ENCODE data around the gene ZNF217. TPM values are rescaled to one million over a fixed set of nuclear protein-coding genes. Genes with fewer than 3 reads are reported as not detected.
A peak's percentile ranks its signal among the peaks of the same experiment; 100 is the strongest.
"Not testable (repeated sequence)": the region's sequence is repeated elsewhere in the genome, so short reads cannot be mapped to it uniquely, and the experiment has no call there.

Gene ZNF217
- total RNA-seq, 4 donors from 2014 or later, result 11.8 to 18.7 (median 15.1) TPM

GRCh38 chr20:53609491-53610445 is 16.1 kb upstream of the ZNF217 start:
- ATAC-seq, result no peak

GRCh38 chr20:53608456-53609452 is 15.1 kb upstream of the ZNF217 start:
- Histone ChIP-seq H3K27ac (peak overlapping the region in 2 of 4 donors; percentile 38 to 49), H3K4me3 (no peak overlapping the region), H3K36me3 (no peaks in the 10 kb centered on the region), H3K9me3 (no peaks in the 10 kb centered on the region), H3K4me1 (peaks cover 0 to 14% (median 0%) of the 10 kb centered on the region in 3 donors), H3K27me3 (no peaks in the 10 kb centered on the region)
- 78 to 86% methylated on average over 12 to 28 of the region's 35 CpGs for WGBS, 2 donors (ENCODE audit: low coverage in 1 of 2)
- TF ChIP-seq EP300 (IDR thresholded peaks at IDR 0.05) (no peak), POLR2AphosphoS5 (IDR thresholded peaks at IDR 0.05) (no peak), CTCF (IDR thresholded peaks at IDR 0.05) (no peak), POLR2A (IDR thresholded peaks at IDR 0.05) (no peak)
- ATAC-seq, result no peak

More at GRCh38 chr20:53609491-53610445, 16.1 kb upstream of the ZNF217 start:
- Histone ChIP-seq H3K4me3 (no peak overlapping the region), H3K9me3 (no peaks in the 10 kb centered on the region), H3K27ac (peak overlapping the region in 2 of 4 donors; percentile 3 to 22), H3K36me3 (no peaks in the 10 kb centered on the region), H3K27me3 (no peaks in the 10 kb centered on the region), H3K4me1 (peaks cover 0 to 14% (median 0%) of the 10 kb centered on the region in 3 donors)
- WGBS, 2 donors (ENCODE audit: low coverage in 1 of 2), result 41 to 52% methylated on average over 9 to 15 of the region's 15 CpGs
- TF ChIP-seq POLR2A (IDR thresholded peaks at IDR 0.05) (no peak), CTCF (IDR thresholded peaks at IDR 0.05) (no peak), POLR2AphosphoS5 (IDR thresholded peaks at IDR 0.05) (no peak), EP300 (IDR thresholded peaks at IDR 0.05) (no peak)

- 84 to 95% methylated on average over 5 to 20 of the region's 23 CpGs for WGBS, 2 donors (ENCODE audit: low coverage in 1 of 2)
- Histone ChIP-seq H3K27ac (no peak overlapping the region), H3K4me3 (no peak overlapping the region), H3K4me1 (peaks cover 0 to 14% (median 0%) of the 10 kb centered on the region in 3 donors), H3K9me3 (no peaks in the 10 kb centered on the region), H3K27me3 (no peaks in the 10 kb centered on the region), H3K36me3 (no peaks in the 10 kb centered on the region)
- no peak for ATAC-seq
- TF ChIP-seq CTCF (IDR thresholded peaks at IDR 0.05), result no peak
- no peak for TF ChIP-seq EP300 (IDR thresholded peaks at IDR 0.05)
- TF ChIP-seq POLR2AphosphoS5 (IDR thresholded peaks at IDR 0.05), result no peak
- TF ChIP-seq POLR2A (IDR thresholded peaks at IDR 0.05), result no peak
Observed at GRCh38 chr20:53608071-53608455, 14.4 kb upstream of the ZNF217 start.

GRCh38 chr20:53606364-53606985 is 12.8 kb upstream of the ZNF217 start:
- Histone ChIP-seq H3K4me1 (peaks cover 0 to 14% (median 0%) of the 10 kb centered on the region in 3 donors), H3K27me3 (no peaks in the 10 kb centered on the region), H3K27ac (no peak overlapping the region), H3K9me3 (no peaks in the 10 kb centered on the region), H3K4me3 (no peak overlapping the region), H3K36me3 (no peaks in the 10 kb centered on the region)
- 75% methylated on average over 2 of the region's 8 CpGs; no CpG with 5 or more reads in 1 of the 2 donors for WGBS, 2 donors (ENCODE audit: low coverage in 1 of 2)
- no peak for ATAC-seq
- TF ChIP-seq POLR2A (IDR thresholded peaks at IDR 0.05) (no peak), EP300 (IDR thresholded peaks at IDR 0.05) (no peak), POLR2AphosphoS5 (IDR thresholded peaks at IDR 0.05) (no peak), CTCF (IDR thresholded peaks at IDR 0.05) (no peak)

- H3K4me1 ChIP-seq, result peaks cover 0 to 14% (median 0%) of the 10 kb centered on the region in 3 donors
- H3K4me3 ChIP-seq, H3K27me3 ChIP-seq, H3K36me3 ChIP-seq, ATAC-seq, H3K9me3 ChIP-seq, H3K27ac ChIP-seq: not testable (repeated sequence)
- 92 to 98% methylated on average over 2 to 5 of the region's 5 CpGs for WGBS, 2 donors (ENCODE audit: low coverage in 1 of 2)
Observed at GRCh38 chr20:53605401-53605800, 11.8 kb upstream of the ZNF217 start.

- not testable (repeated sequence) for H3K27me3 ChIP-seq, H3K27ac ChIP-seq, H3K9me3 ChIP-seq, ATAC-seq, H3K36me3 ChIP-seq, H3K4me3 ChIP-seq
- H3K4me1 ChIP-seq, result peaks cover 0 to 11% (median 0%) of the 10 kb centered on the region in 3 donors
- 93 to 100% methylated on average over 1 of the region's 5 CpGs for WGBS, 2 donors (ENCODE audit: low coverage in 1 of 2)
Observed at GRCh38 chr20:53604846-53605245, 11.2 kb upstream of the ZNF217 start.

Data from gastroesophageal sphincter (tissue), 4 donors.